Measurements from ENCODE around the gene TMEM129.
A peak's percentile ranks its signal among the peaks of the same experiment; 100 is the strongest.

Gene TMEM129

GRCh38 chr4:1757836-1758235 lies 36.7 kb upstream of the TMEM129 start:
- no peak for DNase-seq

- DNase-seq, result no peak
Measured at GRCh38 chr4:1756893-1757779, 36.0 kb upstream of the TMEM129 start.

- DNase-seq, result no peak
Measured at GRCh38 chr4:1756079-1756478, 35.0 kb upstream of the TMEM129 start.

GRCh38 chr4:1755297-1755696 lies 34.2 kb upstream of the TMEM129 start:
- no peak for DNase-seq

GRCh38 chr4:1754336-1754735 lies 33.2 kb upstream of the TMEM129 start:
- no peak for DNase-seq

GRCh38 chr4:1753697-1754311 lies 32.7 kb upstream of the TMEM129 start:
- no peak for DNase-seq

- DNase-seq, result no peak
Measured at GRCh38 chr4:1753294-1753696, 32.2 kb upstream of the TMEM129 start.

- DNase-seq, result no peak
Measured at GRCh38 chr4:1752284-1753041, 31.3 kb upstream of the TMEM129 start.

- no peak for DNase-seq
Measured at GRCh38 chr4:1751919-1752283, 30.8 kb upstream of the TMEM129 start.

GRCh38 chr4:1751155-1751918 lies 30.2 kb upstream of the TMEM129 start:
- DNase-seq, result no peak

- no peak for DNase-seq
Measured at GRCh38 chr4:1750381-1751154, 29.4 kb upstream of the TMEM129 start.

- DNase-seq, result no peak
Measured at GRCh38 chr4:1749826-1750225, 28.7 kb upstream of the TMEM129 start.

- no peak for DNase-seq
Measured at GRCh38 chr4:1749370-1749769, 28.2 kb upstream of the TMEM129 start.

- peak; percentile 9 for DNase-seq
Measured at GRCh38 chr4:1748465-1748995, 27.4 kb upstream of the TMEM129 start.

GRCh38 chr4:1747603-1747967 lies 26.5 kb upstream of the TMEM129 start:
- DNase-seq, result no peak

- DNase-seq, result no peak
Measured at GRCh38 chr4:1746919-1747602, 25.9 kb upstream of the TMEM129 start.

- no peak for DNase-seq
Measured at GRCh38 chr4:1746265-1746691, 25.2 kb upstream of the TMEM129 start.

GRCh38 chr4:1745697-1746096 lies 24.6 kb upstream of the TMEM129 start:
- DNase-seq, result no peak

GRCh38 chr4:1745165-1745564 lies 24.0 kb upstream of the TMEM129 start:
- DNase-seq, result no peak

GRCh38 chr4:1744552-1744951 lies 23.4 kb upstream of the TMEM129 start:
- DNase-seq, result no peak

- no peak for DNase-seq
Measured at GRCh38 chr4:1743975-1744374, 22.9 kb upstream of the TMEM129 start.

Data from NCI-H187 treated with DMSO at 0.1 percent for 48 hours (cell line).